ENCODE measurements around the gene THRB.

DNA sequence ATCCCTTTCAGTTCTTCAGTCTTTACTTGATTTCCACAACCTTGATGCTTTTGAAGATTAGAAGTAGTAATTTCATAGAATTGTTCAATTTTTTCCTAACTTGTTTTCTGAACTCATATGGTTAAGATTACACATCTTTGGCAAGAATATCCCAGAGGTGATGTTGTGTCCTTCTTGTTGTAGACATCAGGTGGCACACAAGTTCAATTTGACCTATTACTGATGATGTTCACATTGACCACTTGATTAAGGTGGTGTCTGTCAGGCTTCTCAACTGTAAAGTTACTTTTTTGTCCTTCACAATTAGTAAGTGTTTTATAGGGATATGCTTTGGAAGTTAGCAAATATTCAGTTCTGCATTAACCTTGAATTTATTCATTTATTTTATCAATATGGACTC is 34.6 kb upstream of the THRB start:
- no peak for TF ChIP-seq EZH2 (IDR thresholded peaks at IDR 0.05; ENCODE audit: insufficient read depth, poor library complexity, severe bottlenecking)
- no peak for TF ChIP-seq EZH2phosphoT487 (IDR thresholded peaks at IDR 0.05; ENCODE audit: insufficient read depth, low read depth)

Data from GM23248 (cell line).